OCI-LY1 (cell line): ENCODE data around the gene DCP1B.

Experiments
- EZH2 ChIP-seq: fragments of 200-600 bp; sonication (generic), shearing (Covaris generic); IDR thresholded peaks from 2 replicates; pipeline ENCODE4 v1.8.0; 2017; ENCODE audit warnings: borderline replicate concordance, mixed run types, mild to moderate bottlenecking, antibody characterized with exemption, low read length, moderate library complexity, mixed read lengths
- TF ChIP-seq, protein P1 (sequence below): fragments of 200-600 bp; sonication (generic), shearing (Covaris generic); IDR thresholded peaks from 2 replicates; pipeline ENCODE4 v1.5.1; 2017; ENCODE audit warnings: mild to moderate bottlenecking, antibody characterized with exemption, low read length, moderate library complexity, mixed read lengths

DNA sequence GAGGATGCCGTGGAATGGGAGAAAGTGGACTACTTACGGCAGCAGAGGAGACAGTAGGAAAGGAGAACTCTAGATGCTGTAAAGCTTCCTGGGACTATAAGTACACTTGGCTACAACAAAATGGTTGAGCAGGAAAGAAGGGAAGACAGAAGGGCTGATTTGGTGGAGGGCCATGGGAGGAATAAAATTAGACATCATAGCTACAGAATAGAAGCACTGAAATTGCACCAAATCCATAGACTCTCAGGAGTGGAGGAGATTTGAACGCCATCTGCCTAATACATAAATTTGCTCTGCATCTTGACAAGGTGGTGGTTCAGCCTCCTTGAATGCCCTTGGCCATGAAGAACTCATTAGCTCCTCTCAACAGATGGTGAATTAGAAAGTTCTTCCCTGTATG lies 16.3 kb upstream of the DCP1B start:
- TF ChIP-seq, protein P1, sequence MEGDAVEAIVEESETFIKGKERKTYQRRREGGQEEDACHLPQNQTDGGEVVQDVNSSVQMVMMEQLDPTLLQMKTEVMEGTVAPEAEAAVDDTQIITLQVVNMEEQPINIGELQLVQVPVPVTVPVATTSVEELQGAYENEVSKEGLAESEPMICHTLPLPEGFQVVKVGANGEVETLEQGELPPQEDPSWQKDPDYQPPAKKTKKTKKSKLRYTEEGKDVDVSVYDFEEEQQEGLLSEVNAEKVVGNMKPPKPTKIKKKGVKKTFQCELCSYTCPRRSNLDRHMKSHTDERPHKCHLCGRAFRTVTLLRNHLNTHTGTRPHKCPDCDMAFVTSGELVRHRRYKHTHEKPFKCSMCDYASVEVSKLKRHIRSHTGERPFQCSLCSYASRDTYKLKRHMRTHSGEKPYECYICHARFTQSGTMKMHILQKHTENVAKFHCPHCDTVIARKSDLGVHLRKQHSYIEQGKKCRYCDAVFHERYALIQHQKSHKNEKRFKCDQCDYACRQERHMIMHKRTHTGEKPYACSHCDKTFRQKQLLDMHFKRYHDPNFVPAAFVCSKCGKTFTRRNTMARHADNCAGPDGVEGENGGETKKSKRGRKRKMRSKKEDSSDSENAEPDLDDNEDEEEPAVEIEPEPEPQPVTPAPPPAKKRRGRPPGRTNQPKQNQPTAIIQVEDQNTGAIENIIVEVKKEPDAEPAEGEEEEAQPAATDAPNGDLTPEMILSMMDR = no peak
- no peak for TF ChIP-seq EZH2
